ENCODE data around the gene RASSF5. TPM values are rescaled to one million over a fixed set of nuclear protein-coding genes. Genes with fewer than 3 reads are reported as not detected.

The RASSF5 gene
- total and polyA plus RNA-seq, 8 donors = 6.7 to 22.3 (median 12.5) TPM

GRCh38 chr1:206500046-206500445 is 7.3 kb upstream of the RASSF5 start:
- no peak for ATAC-seq
- no peaks in the 10 kb centered on the region for H3K36me3 ChIP-seq
- no peak overlapping the region for H3K27ac ChIP-seq
- intact Hi-C loops (cut with DNase I) = no loop called here
- H3K4me3 ChIP-seq = no peak overlapping the region
- peaks cover 25 to 39% (median 27%) of the 10 kb centered on the region in 3 donors for H3K4me1 ChIP-seq
- no peaks in the 10 kb centered on the region for H3K9me3 ChIP-seq
- no peaks in the 10 kb centered on the region for H3K27me3 ChIP-seq
- DNase-seq = peak in 1 of 6 donors; percentile 39
- no peak for TF ChIP-seq CTCF (IDR thresholded peaks at IDR 0.05)
- WGBS, 2 donors = 90 to 92% methylated on average over 3 of the region's 3 CpGs
- no peak for FAIRE-seq

- Histone ChIP-seq H3K9me3 (no peaks in the 10 kb centered on the region), H3K4me3 (no peak overlapping the region), H3K27ac (peak overlapping the region in 2 of 4 donors; percentile 82), H3K36me3 (no peaks in the 10 kb centered on the region), H3K4me1 (peaks cover 7 to 20% (median 14%) of the 10 kb centered on the region in 3 donors), H3K27me3 (no peaks in the 10 kb centered on the region)
- FAIRE-seq = no peak
- DNase-seq = peak in 1 of 6 donors; percentile 36
- no peak for TF ChIP-seq CTCF (IDR thresholded peaks at IDR 0.05)
- intact Hi-C loops (cut with DNase I) = no loop called here
- no peak for ATAC-seq
- WGBS, 2 donors = 67 to 73% methylated on average over 5 of the region's 5 CpGs
Measured at GRCh38 chr1:206501881-206502280, 5.5 kb upstream of the RASSF5 start.

- Histone ChIP-seq H3K27me3 (no peaks in the 10 kb centered on the region), H3K36me3 (no peaks in the 10 kb centered on the region), H3K4me1 (peaks cover 5 to 16% (median 11%) of the 10 kb centered on the region in 3 donors), H3K27ac (peak overlapping the region in 2 of 4 donors; percentile 82), H3K9me3 (no peaks in the 10 kb centered on the region), H3K4me3 (no peak overlapping the region)
- FAIRE-seq (no peak), ATAC-seq (no peak), DNase-seq (no peak)
- WGBS, 2 donors = 90 to 94% methylated on average over 2 of the region's 2 CpGs
- TF ChIP-seq CTCF (IDR thresholded peaks at IDR 0.05) = no peak
- intact Hi-C loops (cut with DNase I) = no loop called here
Measured at GRCh38 chr1:206502403-206502802, 4.9 kb upstream of the RASSF5 start.

GRCh38 chr1:206502812-206503211 is 4.5 kb upstream of the RASSF5 start:
- ATAC-seq (no peak), DNase-seq (no peak), FAIRE-seq (no peak)
- TF ChIP-seq CTCF (IDR thresholded peaks at IDR 0.05) = no peak
- Histone ChIP-seq H3K36me3 (no peaks in the 10 kb centered on the region), H3K4me3 (no peak overlapping the region), H3K27ac (peak overlapping the region in 1 of 4 donors; percentile 82), H3K27me3 (no peaks in the 10 kb centered on the region), H3K9me3 (no peaks in the 10 kb centered on the region), H3K4me1 (peaks cover 5 to 16% (median 11%) of the 10 kb centered on the region in 3 donors)
- WGBS, 2 donors = 93 to 96% methylated on average over 1 of the region's 1 CpG
- intact Hi-C loops (cut with DNase I) = no loop called here

GRCh38 chr1:206503591-206504362 is 3.6 kb upstream of the RASSF5 start:
- FAIRE-seq (no peak), DNase-seq (peak in 1 of 6 donors; percentile 48), ATAC-seq (peak in 1 of 4 donors; percentile 5)
- H3K27me3 ChIP-seq = no peaks in the 10 kb centered on the region
- H3K36me3 ChIP-seq = no peaks in the 10 kb centered on the region
- H3K4me3 ChIP-seq = no peak overlapping the region
- H3K4me1 ChIP-seq = peaks cover 5 to 16% (median 11%) of the 10 kb centered on the region in 3 donors
- intact Hi-C loops (cut with DNase I) = no loop called here
- H3K9me3 ChIP-seq = no peaks in the 10 kb centered on the region
- WGBS, 2 donors = 81 to 86% methylated on average over 8 of the region's 8 CpGs
- no peak for TF ChIP-seq CTCF (IDR thresholded peaks at IDR 0.05)
- H3K27ac ChIP-seq = peak overlapping the region in 1 of 4 donors; percentile 39
